ENCODE data around the gene ADGRL3.
"Not testable (repeated sequence)": the region's sequence is repeated elsewhere in the genome, so short reads cannot be mapped to it uniquely, and the experiment has no call there.

ADGRL3 gene

DNA sequence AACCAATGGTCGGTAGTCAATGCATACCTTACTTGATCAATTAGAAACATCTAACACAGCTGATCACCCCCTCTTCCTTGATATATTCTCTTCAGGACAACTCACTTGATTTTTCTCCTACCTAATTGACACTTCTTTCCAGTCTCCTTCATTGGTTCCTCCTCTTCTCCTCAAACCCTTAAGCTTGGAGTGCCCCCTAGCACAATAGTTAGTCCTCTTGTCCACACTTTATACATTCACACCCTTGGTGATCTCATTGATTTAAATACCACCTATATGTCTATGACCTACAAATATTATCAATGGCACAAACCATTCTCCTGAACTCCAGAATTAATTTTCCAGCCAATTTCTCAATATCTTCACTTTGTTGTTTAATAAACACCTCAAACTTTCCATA is 724.0 kb downstream of the ADGRL3 start:
- Histone ChIP-seq H3K4me3 (ENCODE audit: extremely low read depth, insufficient read depth, low read length, poor library complexity, severe bottlenecking) (no peak overlapping the region), H3K4me1 (ENCODE audit: control insufficient read depth, insufficient read depth, low read length, poor library complexity, severe bottlenecking) (peaks cover 12% of the 10 kb centered on the region), H3K27ac (ENCODE audit: low read depth, low read length, severe bottlenecking) (no peak overlapping the region), H3K36me3 (ENCODE audit: control insufficient read depth, insufficient read depth, low read length) (no peaks in the 10 kb centered on the region), H3K9me3 (ENCODE audit: control insufficient read depth, low read length) (no peaks in the 10 kb centered on the region)
- WGBS, 2 experiments (ENCODE audit: insufficient coverage in 2 of 2), result 86 to 100% methylated on average over 1 of the region's 1 CpG

DNA sequence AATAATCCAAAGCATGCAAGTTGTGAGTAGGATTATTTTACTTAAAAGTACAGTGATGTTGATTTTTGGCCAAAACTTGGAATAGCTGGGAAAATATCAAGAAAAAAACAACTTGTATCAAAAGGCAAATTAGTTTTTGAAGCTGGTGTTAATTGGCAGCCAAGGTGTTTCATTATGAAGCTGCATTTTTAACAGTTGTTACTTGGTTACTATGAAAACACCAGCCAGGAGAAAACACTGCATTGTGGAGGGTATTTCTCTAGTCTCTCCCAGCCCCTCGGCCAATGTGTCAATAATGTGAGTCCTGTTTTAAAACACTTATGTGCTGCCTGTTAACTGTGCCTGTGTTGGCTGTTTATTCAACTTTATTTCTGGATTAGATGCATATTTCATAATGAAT is 733.4 kb downstream of the ADGRL3 start:
- Histone ChIP-seq H3K27ac (ENCODE audit: low read depth, low read length, severe bottlenecking) (no peak overlapping the region), H3K9me3 (ENCODE audit: control insufficient read depth, low read length) (no peaks in the 10 kb centered on the region), H3K4me3 (ENCODE audit: extremely low read depth, insufficient read depth, low read length, poor library complexity, severe bottlenecking) (no peak overlapping the region), H3K4me1 (ENCODE audit: control insufficient read depth, insufficient read depth, low read length, poor library complexity, severe bottlenecking) (no peaks in the 10 kb centered on the region), H3K36me3 (ENCODE audit: control insufficient read depth, insufficient read depth, low read length) (no peaks in the 10 kb centered on the region)
- WGBS, 2 experiments (ENCODE audit: insufficient coverage in 2 of 2), result 71 to 80% methylated on average over 1 of the region's 1 CpG

DNA sequence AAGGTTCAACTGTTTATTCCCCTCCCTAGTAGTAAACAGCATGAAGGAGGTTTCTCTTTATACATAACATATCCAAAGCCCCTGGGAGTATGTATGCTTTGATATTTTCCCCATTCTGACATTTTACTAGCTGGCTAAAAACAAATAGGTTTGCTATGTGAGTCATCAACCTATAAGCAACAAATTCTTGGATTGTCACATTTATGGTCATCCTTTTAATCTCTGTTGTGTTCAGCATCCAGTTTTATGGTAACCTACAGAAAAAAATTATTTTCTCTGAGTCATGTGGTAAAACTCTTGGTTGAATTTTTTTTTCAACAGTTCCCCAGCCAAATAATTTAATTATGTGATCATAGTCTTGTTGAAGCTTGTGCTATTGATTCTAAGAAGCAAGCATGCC is 734.1 kb downstream of the ADGRL3 start:
- no peaks in the 10 kb centered on the region for H3K4me1 ChIP-seq (ENCODE audit: control insufficient read depth, insufficient read depth, low read length, poor library complexity, severe bottlenecking)
- no peak overlapping the region for H3K27ac ChIP-seq (ENCODE audit: low read depth, low read length, severe bottlenecking)
- no peak overlapping the region for H3K4me3 ChIP-seq (ENCODE audit: extremely low read depth, insufficient read depth, low read length, poor library complexity, severe bottlenecking)

DNA sequence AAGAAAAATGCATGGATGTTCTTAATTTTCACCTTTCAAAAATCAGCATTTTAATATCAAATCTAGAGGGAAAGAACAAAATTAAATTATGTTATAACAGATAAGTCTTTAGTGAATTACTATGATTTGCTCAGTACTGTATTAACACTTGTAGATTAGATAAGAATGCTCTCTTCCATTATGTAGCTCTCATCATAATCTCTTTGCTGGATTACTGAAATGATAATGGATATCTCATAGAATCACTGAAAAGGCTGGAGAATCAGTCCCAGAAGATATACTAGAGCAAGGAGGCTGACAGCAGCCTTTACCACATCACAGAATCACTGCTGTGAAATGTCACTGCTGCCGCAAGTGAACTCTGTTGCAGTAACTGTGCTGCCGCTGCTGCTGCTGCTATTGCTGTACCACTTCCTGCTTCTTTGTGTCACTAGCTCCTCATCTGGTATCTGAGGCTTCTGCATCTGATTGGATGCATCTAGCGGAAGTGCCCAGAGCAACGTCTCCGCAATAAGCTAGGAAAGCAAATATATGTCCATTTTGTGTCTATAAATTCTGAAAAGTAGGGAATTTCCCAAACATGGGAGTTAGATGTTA is 738.2 kb downstream of the ADGRL3 start:
- Histone ChIP-seq H3K27ac (ENCODE audit: low read depth, low read length, severe bottlenecking) (no peak overlapping the region), H3K36me3 (ENCODE audit: control insufficient read depth, insufficient read depth, low read length) (no peaks in the 10 kb centered on the region), H3K4me3 (ENCODE audit: extremely low read depth, insufficient read depth, low read length, poor library complexity, severe bottlenecking) (no peak overlapping the region), H3K9me3 (ENCODE audit: control insufficient read depth, low read length) (no peaks in the 10 kb centered on the region), H3K4me1 (ENCODE audit: control insufficient read depth, insufficient read depth, low read length, poor library complexity, severe bottlenecking) (no peaks in the 10 kb centered on the region)
- WGBS, 2 experiments (ENCODE audit: insufficient coverage in 2 of 2), result 62 to 75% methylated on average over 2 of the region's 5 CpGs

More for the DNA sequence above, 734.1 kb downstream of the ADGRL3 start:
- H3K9me3 ChIP-seq (ENCODE audit: control insufficient read depth, low read length), result no peaks in the 10 kb centered on the region
- H3K36me3 ChIP-seq (ENCODE audit: control insufficient read depth, insufficient read depth, low read length), result no peaks in the 10 kb centered on the region

DNA sequence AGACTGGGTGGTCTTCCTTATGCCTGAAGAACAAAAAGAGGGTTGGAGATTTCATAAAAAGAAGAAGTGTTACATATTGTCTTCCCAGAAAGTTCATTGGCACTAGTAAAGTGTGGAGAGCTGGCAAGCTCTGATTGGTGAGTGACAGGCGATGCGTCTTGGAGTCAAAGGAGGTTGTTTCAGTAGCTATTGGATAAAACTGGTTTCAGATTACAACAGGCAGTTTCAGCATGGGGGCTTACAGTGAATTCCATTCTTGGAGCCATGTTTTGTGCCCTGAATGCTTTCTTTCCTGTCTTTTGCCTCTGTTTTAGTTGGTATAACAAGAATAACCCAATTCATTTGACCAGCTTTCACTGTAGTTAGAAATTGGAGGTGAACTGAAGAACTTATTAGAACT is 750.5 kb downstream of the ADGRL3 start:
- WGBS, 2 experiments (ENCODE audit: insufficient coverage in 2 of 2), result 73 to 76% methylated on average over 2 of the region's 2 CpGs
- H3K27ac ChIP-seq (ENCODE audit: low read depth, low read length, severe bottlenecking), result no peak overlapping the region
- H3K4me1 ChIP-seq (ENCODE audit: control insufficient read depth, insufficient read depth, low read length, poor library complexity, severe bottlenecking), result no peaks in the 10 kb centered on the region
- no peaks in the 10 kb centered on the region for H3K36me3 ChIP-seq (ENCODE audit: control insufficient read depth, insufficient read depth, low read length)
- H3K4me3 ChIP-seq (ENCODE audit: extremely low read depth, insufficient read depth, low read length, poor library complexity, severe bottlenecking), result no peak overlapping the region
- no peaks in the 10 kb centered on the region for H3K9me3 ChIP-seq (ENCODE audit: control insufficient read depth, low read length)

DNA sequence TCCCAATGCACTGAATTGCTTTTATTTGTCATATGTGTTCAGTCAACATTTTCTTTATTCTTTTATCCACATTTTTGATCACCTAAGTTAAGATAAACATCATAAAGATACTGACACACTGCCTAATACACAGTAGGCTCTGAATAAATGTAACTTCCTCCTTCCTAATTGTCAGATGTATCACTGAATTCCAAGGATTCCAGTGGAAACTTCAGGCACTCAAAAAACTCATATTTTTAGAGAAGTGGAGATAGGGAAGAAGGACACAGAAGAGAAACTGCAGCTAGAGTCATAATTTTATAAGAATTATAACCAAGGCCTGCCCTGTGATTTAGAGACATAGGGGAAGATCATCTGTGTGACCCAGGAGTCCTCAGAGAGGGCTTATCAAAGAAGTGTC is 753.3 kb downstream of the ADGRL3 start:
- no peaks in the 10 kb centered on the region for H3K36me3 ChIP-seq (ENCODE audit: control insufficient read depth, insufficient read depth, low read length)
- no peaks in the 10 kb centered on the region for H3K4me1 ChIP-seq (ENCODE audit: control insufficient read depth, insufficient read depth, low read length, poor library complexity, severe bottlenecking)
- H3K4me3 ChIP-seq (ENCODE audit: extremely low read depth, insufficient read depth, low read length, poor library complexity, severe bottlenecking), result no peak overlapping the region
- H3K9me3 ChIP-seq (ENCODE audit: control insufficient read depth, low read length), result no peaks in the 10 kb centered on the region
- no peak overlapping the region for H3K27ac ChIP-seq (ENCODE audit: low read depth, low read length, severe bottlenecking)

DNA sequence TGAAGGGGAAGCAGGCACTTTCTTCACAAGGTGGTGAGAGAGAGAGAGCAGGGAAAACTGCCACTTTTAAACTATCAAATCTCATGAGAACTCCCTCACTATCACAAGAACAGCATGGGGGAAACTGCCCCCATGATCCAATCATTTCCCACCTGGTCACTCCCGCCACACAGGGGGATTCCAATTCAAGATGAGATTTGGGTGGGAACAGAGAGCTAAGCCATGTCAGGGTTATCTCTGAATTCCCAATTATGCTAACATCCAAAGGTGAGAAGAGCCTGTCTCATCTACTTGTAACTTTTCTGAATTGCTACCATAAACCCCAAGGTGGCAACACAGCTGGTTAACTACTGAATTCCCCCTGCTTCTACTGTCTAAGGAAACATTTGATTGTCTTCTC is 758.5 kb downstream of the ADGRL3 start:
- Histone ChIP-seq H3K4me3 (ENCODE audit: extremely low read depth, insufficient read depth, low read length, poor library complexity, severe bottlenecking) (no peak overlapping the region), H3K36me3 (ENCODE audit: control insufficient read depth, insufficient read depth, low read length) (no peaks in the 10 kb centered on the region), H3K27ac (ENCODE audit: low read depth, low read length, severe bottlenecking) (no peak overlapping the region), H3K9me3 (ENCODE audit: control insufficient read depth, low read length) (no peaks in the 10 kb centered on the region), H3K4me1 (ENCODE audit: control insufficient read depth, insufficient read depth, low read length, poor library complexity, severe bottlenecking) (no peaks in the 10 kb centered on the region)
- no CpG with 5 or more reads among the region's 1 CpG for WGBS, 2 experiments (ENCODE audit: insufficient coverage in 2 of 2)

DNA sequence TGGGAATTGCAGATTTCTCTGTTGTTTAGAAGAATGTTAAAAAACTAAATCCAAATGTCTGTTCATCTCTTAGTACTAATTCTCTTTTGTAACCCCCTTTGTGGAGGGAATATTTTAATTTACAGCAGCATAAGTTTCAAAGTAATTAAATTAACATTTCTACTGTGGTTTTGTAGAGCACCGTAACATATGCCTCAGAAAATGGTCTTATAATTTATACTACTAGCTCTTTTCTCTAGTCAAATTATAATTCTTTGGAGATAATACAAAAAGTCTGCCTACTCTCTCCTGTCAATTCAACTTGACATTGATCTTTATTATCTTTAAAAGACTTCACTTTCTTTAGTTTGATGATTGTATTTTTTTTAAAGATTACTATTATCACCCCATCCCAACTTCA is 759.0 kb downstream of the ADGRL3 start:
- H3K36me3 ChIP-seq (ENCODE audit: control insufficient read depth, insufficient read depth, low read length), result no peaks in the 10 kb centered on the region
- no peak overlapping the region for H3K27ac ChIP-seq (ENCODE audit: low read depth, low read length, severe bottlenecking)
- no CpG with 5 or more reads among the region's 1 CpG for WGBS, 2 experiments (ENCODE audit: insufficient coverage in 2 of 2)
- H3K4me3 ChIP-seq (ENCODE audit: extremely low read depth, insufficient read depth, low read length, poor library complexity, severe bottlenecking), result no peak overlapping the region
- no peaks in the 10 kb centered on the region for H3K9me3 ChIP-seq (ENCODE audit: control insufficient read depth, low read length)
- H3K4me1 ChIP-seq (ENCODE audit: control insufficient read depth, insufficient read depth, low read length, poor library complexity, severe bottlenecking), result no peaks in the 10 kb centered on the region

DNA sequence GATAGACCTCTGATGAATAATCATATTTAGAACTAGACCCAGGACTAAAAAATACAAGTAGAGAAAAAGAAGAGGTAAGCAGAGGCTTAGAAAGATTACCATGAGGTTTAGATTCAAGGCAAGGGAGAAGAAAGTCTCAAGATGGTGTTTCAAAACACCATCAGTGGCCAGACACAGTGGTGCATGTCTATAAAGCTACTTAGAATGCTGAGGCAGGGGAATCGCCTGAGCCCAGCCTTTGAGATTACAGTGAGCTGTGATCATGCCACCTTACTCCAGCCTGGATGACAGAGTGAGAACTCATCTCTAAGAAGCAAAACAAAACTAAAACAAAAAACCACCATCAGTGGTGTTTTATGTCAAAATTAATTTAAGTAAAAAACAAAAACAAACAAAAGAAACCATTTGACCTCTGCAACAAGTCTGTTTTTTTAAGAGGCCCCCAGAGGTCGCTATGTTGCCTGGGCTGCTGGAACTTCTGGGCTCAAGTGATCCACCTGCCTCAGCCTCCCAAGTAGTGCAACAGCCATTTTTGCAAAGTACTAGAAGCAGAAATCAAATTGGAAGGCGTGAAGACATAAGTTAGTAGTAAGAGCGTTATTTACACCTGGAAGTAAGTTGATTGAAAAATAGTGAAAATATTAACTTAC is 784.3 kb downstream of the ADGRL3 start:
- H3K4me3 ChIP-seq (ENCODE audit: extremely low read depth, insufficient read depth, low read length, poor library complexity, severe bottlenecking), result no peak overlapping the region
- no peaks in the 10 kb centered on the region for H3K36me3 ChIP-seq (ENCODE audit: control insufficient read depth, insufficient read depth, low read length)
- H3K27ac ChIP-seq (ENCODE audit: low read depth, low read length, severe bottlenecking), result no peak overlapping the region
- no peaks in the 10 kb centered on the region for H3K9me3 ChIP-seq (ENCODE audit: control insufficient read depth, low read length)
- 65 to 94% methylated on average over 2 to 3 of the region's 4 CpGs for WGBS, 2 experiments (ENCODE audit: insufficient coverage in 2 of 2)
- H3K4me1 ChIP-seq (ENCODE audit: control insufficient read depth, insufficient read depth, low read length, poor library complexity, severe bottlenecking), result no peaks in the 10 kb centered on the region

DNA sequence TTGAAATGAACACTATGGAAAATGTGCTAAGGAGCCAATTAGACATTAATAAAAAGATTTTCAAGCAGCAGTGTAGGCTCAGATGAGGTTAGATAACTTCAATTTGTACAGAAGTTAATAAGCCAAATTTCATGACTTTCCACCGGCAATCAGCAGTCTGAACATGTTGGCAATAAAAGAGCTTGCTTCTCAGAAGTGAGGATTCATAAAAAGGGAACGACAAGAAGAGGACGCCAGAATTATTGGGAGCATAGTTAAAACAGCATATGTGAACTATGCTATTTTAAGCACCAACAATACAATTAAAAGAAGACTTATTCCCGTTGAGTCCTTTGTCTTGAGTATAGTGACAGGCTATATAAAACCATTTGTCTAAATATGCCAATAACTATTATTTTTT is 785.3 kb downstream of the ADGRL3 start:
- H3K36me3 ChIP-seq (ENCODE audit: control insufficient read depth, insufficient read depth, low read length), result no peaks in the 10 kb centered on the region
- H3K4me3 ChIP-seq (ENCODE audit: extremely low read depth, insufficient read depth, low read length, poor library complexity, severe bottlenecking), result no peak overlapping the region
- H3K27ac ChIP-seq (ENCODE audit: low read depth, low read length, severe bottlenecking), result no peak overlapping the region
- no peaks in the 10 kb centered on the region for H3K9me3 ChIP-seq (ENCODE audit: control insufficient read depth, low read length)
- 54% methylated on average over 2 of the region's 4 CpGs; no CpG with 5 or more reads in 1 of the 2 experiments for WGBS, 2 experiments (ENCODE audit: insufficient coverage in 2 of 2)
- H3K4me1 ChIP-seq (ENCODE audit: control insufficient read depth, insufficient read depth, low read length, poor library complexity, severe bottlenecking), result no peaks in the 10 kb centered on the region

DNA sequence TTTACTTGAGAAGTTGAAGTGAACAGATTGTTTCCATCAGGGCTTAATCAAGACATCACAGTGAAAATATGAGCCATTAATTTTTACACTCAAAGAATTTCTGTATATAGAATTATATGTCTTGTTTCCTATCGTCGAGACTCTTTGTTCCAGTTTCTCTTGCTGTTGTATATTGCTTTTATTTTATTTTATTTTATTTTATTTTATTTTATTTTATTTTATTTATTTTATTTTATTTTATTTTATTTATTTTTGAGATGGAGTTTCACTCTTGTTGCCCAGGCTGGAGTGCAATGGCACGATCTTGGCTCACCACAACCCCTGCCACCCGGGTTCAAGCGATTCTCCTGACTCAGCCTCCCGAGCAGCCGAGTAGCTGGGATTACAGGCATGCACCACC is 786.8 kb downstream of the ADGRL3 start:
- H3K4me3 ChIP-seq (ENCODE audit: extremely low read depth, insufficient read depth, low read length, poor library complexity, severe bottlenecking); H3K27ac ChIP-seq (ENCODE audit: low read depth, low read length, severe bottlenecking); H3K36me3 ChIP-seq (ENCODE audit: control insufficient read depth, insufficient read depth, low read length); H3K4me1 ChIP-seq (ENCODE audit: control insufficient read depth, insufficient read depth, low read length, poor library complexity, severe bottlenecking); H3K9me3 ChIP-seq (ENCODE audit: control insufficient read depth, low read length): not testable (repeated sequence)
- WGBS, 2 experiments (ENCODE audit: insufficient coverage in 2 of 2), result 88 to 92% methylated on average over 3 to 4 of the region's 7 CpGs
